H9 (cell line): ENCODE data around the gene MYOCD. TPM values are rescaled to one million over a fixed set of nuclear protein-coding genes. Genes with fewer than 3 reads are reported as not detected.

Source experiments
- DNase-seq: peaks from one replicate; pipeline ENCODE4 v3.0.0-alpha.2; 2017
- H2AFZ ChIP-seq: one replicate; pipeline ENCODE4 v1.6.1; 2013; ENCODE audit warnings: mild to moderate bottlenecking, low read length, control low read depth, moderate library complexity
- H2AK5ac ChIP-seq: 2 replicates; pipeline ENCODE4 v1.6.1; 2013; ENCODE audit warnings: low read length, control low read depth, mixed read lengths; ENCODE audit not compliant: insufficient read length
- H2BK120ac ChIP-seq: one replicate; pipeline ENCODE4 v1.6.1; 2013; ENCODE audit warnings: low read depth, mild to moderate bottlenecking, low read length, control low read depth, inconsistent platforms; ENCODE audit not compliant: poor library complexity, severe bottlenecking
- H2BK12ac ChIP-seq: 2 replicates; pipeline ENCODE4 v1.6.1; 2013; ENCODE audit warnings: low read length, control low read depth, mixed read lengths, low read depth; ENCODE audit not compliant: insufficient read length
- H2BK15ac ChIP-seq: 2 replicates; pipeline ENCODE4 v1.6.1; 2013; ENCODE audit warnings: low read depth, low read length, control low read depth
- H2BK20ac ChIP-seq: one replicate; pipeline ENCODE4 v1.6.1; 2013; ENCODE audit warnings: low read depth, mild to moderate bottlenecking, low read length, control low read depth, inconsistent platforms; ENCODE audit not compliant: poor library complexity, severe bottlenecking
- H2BK5ac ChIP-seq: 2 replicates; pipeline ENCODE4 v1.6.1; 2013; ENCODE audit warnings: low read length, control low read depth, mixed read lengths; ENCODE audit not compliant: insufficient read length
- H3K14ac ChIP-seq: 2 replicates; pipeline ENCODE4 v1.6.1; 2013; ENCODE audit warnings: low read length, control low read depth; ENCODE audit not compliant: insufficient read depth
- H3K18ac ChIP-seq: 2 replicates; pipeline ENCODE4 v1.6.1; 2013; ENCODE audit warnings: low read depth, mild to moderate bottlenecking, mixed read lengths, low read length, control low read depth; ENCODE audit not compliant: insufficient read length
- H3K23ac ChIP-seq: 2 replicates; pipeline ENCODE4 v1.6.1; 2013; ENCODE audit warnings: low read length, control low read depth, mixed read lengths, low read depth; ENCODE audit not compliant: insufficient read length
- H3K23me2 ChIP-seq: 2 replicates; pipeline ENCODE4 v1.6.1; 2013; ENCODE audit warnings: low read depth, mild to moderate bottlenecking, mixed read lengths, low read length, control low read depth; ENCODE audit not compliant: insufficient read length, poor library complexity, severe bottlenecking
- H3K27ac ChIP-seq: 2 replicates; pipeline ENCODE4 v1.5.1; 2013; ENCODE audit warnings: low read length, control low read depth, mixed read lengths, low read depth; ENCODE audit not compliant: insufficient read length
- H3K27me3 ChIP-seq: 2 replicates; pipeline ENCODE4 v1.6.1; 2013; ENCODE audit warnings: low read length, control low read depth, inconsistent platforms; ENCODE audit not compliant: insufficient read depth
- H3K4ac ChIP-seq: 2 replicates; pipeline ENCODE4 v1.6.1; 2013; ENCODE audit warnings: low read depth, mild to moderate bottlenecking, control low read depth, inconsistent platforms, low read length, moderate library complexity
- H3K4me1 ChIP-seq: 2 replicates; pipeline ENCODE4 v1.6.1; 2013; ENCODE audit warnings: low read length, control low read depth, inconsistent platforms; ENCODE audit not compliant: insufficient read depth
- H3K4me2 ChIP-seq: 2 replicates; pipeline ENCODE4 v1.6.1; 2013; ENCODE audit warnings: low read length, control low read depth, mixed read lengths; ENCODE audit not compliant: insufficient read length, insufficient read depth
- H3K56ac ChIP-seq: 2 replicates; pipeline ENCODE4 v1.6.1; 2013; ENCODE audit warnings: low read depth, mild to moderate bottlenecking, mixed read lengths, low read length, control low read depth; ENCODE audit not compliant: insufficient read length
- H3K79me1 ChIP-seq: 2 replicates; pipeline ENCODE4 v1.6.1; 2013; ENCODE audit warnings: low read depth, mild to moderate bottlenecking, moderate library complexity, low read length, control low read depth, inconsistent platforms; ENCODE audit not compliant: insufficient read depth, poor library complexity, severe bottlenecking
- H3K79me2 ChIP-seq: 2 replicates; pipeline ENCODE4 v1.6.1; 2013; ENCODE audit warnings: low read length, control low read depth, inconsistent platforms; ENCODE audit not compliant: insufficient read depth
- H3K9ac ChIP-seq: 2 replicates; pipeline ENCODE4 v1.6.1; 2013; ENCODE audit warnings: low read length, control low read depth, mixed read lengths; ENCODE audit not compliant: insufficient read length; ENCODE audit errors: extremely low read depth
- H3K9me3 ChIP-seq: one replicate; pipeline ENCODE4 v1.6.1; 2013; ENCODE audit warnings: low read depth, low read length, inconsistent platforms; ENCODE audit not compliant: control insufficient read depth
- H3T11ph ChIP-seq: one replicate; pipeline ENCODE4 v1.6.1; 2013; ENCODE audit warnings: mild to moderate bottlenecking, low read length, control low read depth, inconsistent platforms
- H4K20me1 ChIP-seq: one replicate; pipeline ENCODE4 v1.6.1; 2013; ENCODE audit not compliant: control insufficient read depth, insufficient read length, insufficient read depth
- H4K5ac ChIP-seq: 2 replicates; pipeline ENCODE4 v1.6.1; 2013; ENCODE audit warnings: low read depth, mild to moderate bottlenecking, mixed read lengths, low read length, control low read depth; ENCODE audit not compliant: insufficient read length
- H4K8ac ChIP-seq: replicated peaks from 2 replicates; pipeline ENCODE4 v1.6.1; 2013; ENCODE audit warnings: low read length, control low read depth, mixed read lengths, low read depth; ENCODE audit not compliant: insufficient read length
- H4K91ac ChIP-seq: 2 replicates; pipeline ENCODE4 v1.6.1; 2013; ENCODE audit warnings: low read depth, mild to moderate bottlenecking, moderate library complexity, mixed read lengths, low read length, control low read depth; ENCODE audit not compliant: insufficient read length
- H3K27ac Mint-ChIP-seq, 3 experiments: 2 replicates in 2 of 3; 3 replicates in 1 of 3; pipeline ENCODE4 v1.8.0; 2020 to 2021; ENCODE audit warnings: mixed read lengths in 3 of 3, mild to moderate bottlenecking in 1 of 3, moderate library complexity in 1 of 3
- H3K27me3 Mint-ChIP-seq: 2 replicates; pipeline ENCODE4 v1.8.0; 2021; ENCODE audit warnings: low read depth, mild to moderate bottlenecking, moderate library complexity, mixed read lengths
- H3K36me3 Mint-ChIP-seq, 3 experiments: 2 replicates in 2 of 3; 3 replicates in 1 of 3; pipeline ENCODE4 v1.8.0; 2020 to 2021; ENCODE audit warnings: low read depth in 3 of 3, mixed read lengths in 3 of 3; ENCODE audit not compliant: insufficient read depth in 1 of 3
- H3K4me1 Mint-ChIP-seq, 2 experiments: 2 replicates each; pipeline ENCODE4 v1.8.0; 2020; ENCODE audit warnings: mixed read lengths in 2 of 2
- H3K4me3 Mint-ChIP-seq, 2 experiments: 2 replicates in 1 of 2; 3 replicates in 1 of 2; pipeline ENCODE4 v1.8.0; 2020 to 2021; ENCODE audit warnings: mild to moderate bottlenecking in 2 of 2, mixed read lengths in 2 of 2, moderate library complexity in 1 of 2
- H3K9me3 Mint-ChIP-seq, 2 experiments: 2 replicates in 1 of 2; 3 replicates in 1 of 2; pipeline ENCODE4 v1.8.0; 2020; ENCODE audit warnings: mild to moderate bottlenecking in 2 of 2, mixed read lengths in 2 of 2, moderate library complexity in 1 of 2
- CTCF ChIP-seq: fragments of 200-600 bp; sonication (generic); conservative IDR thresholded peaks from 3 replicates; pipeline ENCODE4 v1.8.0; 2021; ENCODE audit warnings: antibody characterized with exemption, mild to moderate bottlenecking
- WGBS: extraction: QIAGEN DNeasy Blood & Tissue Kit; methylation state at CpG from one replicate; pipeline ENCODE4 v1.1.7; 2013; ENCODE audit warnings: missing lambda C conversion rate, low lambda C conversion rate, mixed read lengths; ENCODE audit not compliant: insufficient read length; ENCODE audit errors: extremely low coverage; 5-methylcytosine and 5-hydroxymethylcytosine counted together
- total RNA-seq: library from RNA; stranded (reverse); gene quantifications from 2 replicates; pipeline ENCODE4 v1.2.1, GENCODE V29; 2021

MYOCD gene
- total RNA-seq, 1 experiment from 2014 or later: 0.17 TPM

GRCh38 chr17:12672947-12673346 is 7.3 kb downstream of the MYOCD start:
- Histone ChIP-seq H3K27ac (no peak overlapping the region), H3K79me1 (no peaks in the 10 kb centered on the region), H3K14ac (no peak overlapping the region), H2BK12ac (no peak overlapping the region), H3T11ph (no peak overlapping the region), H2AK5ac (no peak overlapping the region), H3K56ac (no peak overlapping the region), H2BK5ac (no peak overlapping the region), H3K27me3 (no peaks in the 10 kb centered on the region), H3K9ac (no peak overlapping the region), H3K79me2 (no peaks in the 10 kb centered on the region), H4K20me1 (no peaks in the 10 kb centered on the region), H2AFZ (no peak overlapping the region), H2BK120ac (no peak overlapping the region), H2BK20ac (no peak overlapping the region), H3K23ac (no peak overlapping the region), H3K4ac (no peak overlapping the region), H3K4me2 (no peak overlapping the region), H3K9me3 (no peaks in the 10 kb centered on the region), H4K91ac (no peak overlapping the region), H3K18ac (no peak overlapping the region), H2BK15ac (no peak overlapping the region), H4K5ac (no peak overlapping the region), H3K4me1 (no peaks in the 10 kb centered on the region), H3K23me2 (no peaks in the 10 kb centered on the region), H4K8ac (no peak overlapping the region)
- H3K36me3 Mint-ChIP-seq: no peaks in the 10 kb centered on the region
- WGBS: no CpG with 5 or more reads among the region's 2 CpGs
- H3K4me1 Mint-ChIP-seq: peaks cover 3 to 4% of the 10 kb centered on the region in 2 experiments; a peak in 1 of 4 replicates
- TF ChIP-seq CTCF: no peak
- H3K4me3 Mint-ChIP-seq: no peak overlapping the region
- H3K27me3 Mint-ChIP-seq: no peaks in the 10 kb centered on the region
- no peak for DNase-seq
- H3K9me3 Mint-ChIP-seq: no peaks in the 10 kb centered on the region
- H3K27ac Mint-ChIP-seq: no peak overlapping the region
